ENCODE measurements around the gene PLCB3. TPM values are rescaled to one million over a fixed set of nuclear protein-coding genes. Genes with fewer than 3 reads are reported as not detected.

PLCB3 gene
- total RNA-seq, 1 experiment from 2014 or later: 45.3 TPM

DNA sequence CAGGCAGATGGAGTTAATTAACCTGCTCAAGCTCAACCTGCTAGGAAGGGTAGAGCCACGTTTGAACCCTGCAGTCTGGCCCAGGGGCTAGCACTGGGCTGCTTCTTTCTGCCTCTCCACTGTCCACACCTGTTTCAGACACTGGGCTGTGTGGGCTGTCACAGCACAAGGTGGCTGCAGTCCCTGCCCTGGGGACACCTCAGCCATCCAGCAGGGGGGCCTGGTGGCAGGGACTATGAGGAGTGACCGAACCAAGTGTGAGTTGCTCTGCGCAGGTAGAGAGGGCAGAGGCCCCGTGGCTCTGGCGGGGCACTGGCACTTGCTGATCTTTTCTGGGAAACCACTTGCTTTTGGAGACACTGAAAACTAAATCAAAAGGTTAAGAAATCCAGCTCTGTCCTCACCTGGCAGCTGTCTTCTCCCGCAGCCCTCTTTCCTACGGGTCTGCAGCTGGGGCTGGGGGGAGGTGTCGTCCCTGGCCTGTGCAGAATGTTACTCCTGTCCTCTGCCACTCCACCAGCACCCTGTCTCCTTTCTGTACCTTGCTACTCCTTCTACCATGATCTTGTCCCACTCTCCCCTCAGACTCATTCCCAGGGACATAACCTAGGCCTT is 27.4 kb downstream of the PLCB3 start:
- BruUV-seq (replicated peaks): no TSS peak
- Histone ChIP-seq H3K27me3 (replicated peaks; ENCODE audit: insufficient read depth, low read depth, low read length, poor library complexity) (no peaks in the 10 kb centered on the region), H3K4me3 (ENCODE audit: low read depth, low read length, poor library complexity, severe bottlenecking) (no peak overlapping the region), H3K36me3 (ENCODE audit: insufficient read depth, low read length, poor library complexity, severe bottlenecking) (peaks cover 16% of the 10 kb centered on the region), H3K27ac (ENCODE audit: low read depth, low read length, poor library complexity, severe bottlenecking) (no peak overlapping the region), H3K4me1 (ENCODE audit: insufficient read depth, low read length, poor library complexity, severe bottlenecking) (no peaks in the 10 kb centered on the region), H3K9me3 (ENCODE audit: low read depth, low read length, poor library complexity, severe bottlenecking) (no peaks in the 10 kb centered on the region)
- intact Hi-C loops (cut with micrococcal nuclease; ENCODE audit: unreplicated experiment): no loop called here
- no peak for TF ChIP-seq EZH2 (IDR thresholded peaks at IDR 0.05; ENCODE audit: borderline replicate concordance, low read depth, low read length, poor library complexity, severe bottlenecking)
- TF ChIP-seq, protein P1, sequence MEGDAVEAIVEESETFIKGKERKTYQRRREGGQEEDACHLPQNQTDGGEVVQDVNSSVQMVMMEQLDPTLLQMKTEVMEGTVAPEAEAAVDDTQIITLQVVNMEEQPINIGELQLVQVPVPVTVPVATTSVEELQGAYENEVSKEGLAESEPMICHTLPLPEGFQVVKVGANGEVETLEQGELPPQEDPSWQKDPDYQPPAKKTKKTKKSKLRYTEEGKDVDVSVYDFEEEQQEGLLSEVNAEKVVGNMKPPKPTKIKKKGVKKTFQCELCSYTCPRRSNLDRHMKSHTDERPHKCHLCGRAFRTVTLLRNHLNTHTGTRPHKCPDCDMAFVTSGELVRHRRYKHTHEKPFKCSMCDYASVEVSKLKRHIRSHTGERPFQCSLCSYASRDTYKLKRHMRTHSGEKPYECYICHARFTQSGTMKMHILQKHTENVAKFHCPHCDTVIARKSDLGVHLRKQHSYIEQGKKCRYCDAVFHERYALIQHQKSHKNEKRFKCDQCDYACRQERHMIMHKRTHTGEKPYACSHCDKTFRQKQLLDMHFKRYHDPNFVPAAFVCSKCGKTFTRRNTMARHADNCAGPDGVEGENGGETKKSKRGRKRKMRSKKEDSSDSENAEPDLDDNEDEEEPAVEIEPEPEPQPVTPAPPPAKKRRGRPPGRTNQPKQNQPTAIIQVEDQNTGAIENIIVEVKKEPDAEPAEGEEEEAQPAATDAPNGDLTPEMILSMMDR (conservative IDR thresholded peaks at IDR 0.05; ENCODE audit: low read depth, low read length): no peak
- CTCF ChIA-PET: interaction anchor here (0.7 kb wide), 2 partner anchors 77 to 1501 kb away, joined by 3 to 12 read pairs; no protein-coding TSS in a partner anchor
- no peak for DNase-seq (ENCODE audit: low spot score)
- POLR2A ChIA-PET (ENCODE audit: low non-redundant PET): no interaction called here

DNA sequence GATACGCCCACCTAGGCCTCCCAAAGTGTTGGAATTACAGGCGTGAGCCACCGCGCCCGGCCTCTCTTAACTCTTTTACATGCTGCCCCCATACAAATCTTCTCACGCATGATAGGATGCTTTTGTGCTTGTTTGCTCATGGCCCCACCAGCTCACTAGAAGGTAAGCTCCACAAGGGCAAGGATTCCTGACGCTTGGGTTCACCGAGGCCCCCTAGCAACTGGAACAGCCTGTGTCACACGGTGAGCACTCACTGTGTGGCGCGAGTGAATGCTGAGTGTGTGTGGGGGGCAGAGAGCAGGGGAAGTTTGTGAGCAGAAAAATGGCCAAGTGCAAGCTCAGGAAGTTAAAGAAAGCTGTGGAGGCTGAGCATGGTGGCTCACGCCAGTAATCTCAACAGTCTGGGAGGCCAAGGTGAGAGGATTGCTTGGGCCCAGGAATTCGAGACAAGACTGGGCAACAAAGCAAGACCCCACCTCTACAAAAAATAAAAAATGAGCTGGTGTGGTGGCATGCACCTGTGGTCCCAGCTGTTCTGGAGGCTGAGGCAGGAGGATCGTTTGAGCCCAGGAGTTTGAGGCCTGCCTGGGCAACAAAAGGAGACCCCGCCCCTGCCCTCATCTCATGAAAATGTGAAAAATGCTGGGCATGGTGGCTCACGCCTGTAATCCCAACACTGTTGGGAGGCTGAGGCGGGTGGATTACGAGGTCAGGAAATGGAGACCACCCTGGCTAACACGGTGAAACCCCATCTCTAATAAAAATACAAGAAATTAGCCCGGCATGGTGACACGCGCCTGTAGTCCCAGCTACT is 30.8 kb downstream of the PLCB3 start:
- no peak for DNase-seq (ENCODE audit: low spot score)
- TF ChIP-seq, protein P1 (conservative IDR thresholded peaks at IDR 0.05; ENCODE audit: low read depth, low read length): no peak
- TF ChIP-seq EZH2 (IDR thresholded peaks at IDR 0.05; ENCODE audit: borderline replicate concordance, low read depth, low read length, poor library complexity, severe bottlenecking): no peak
- H3K4me3 ChIP-seq (ENCODE audit: low read depth, low read length, poor library complexity, severe bottlenecking): no peak overlapping the region
- no peaks in the 10 kb centered on the region for H3K27me3 ChIP-seq (replicated peaks; ENCODE audit: insufficient read depth, low read depth, low read length, poor library complexity)
- peaks cover 13% of the 10 kb centered on the region for H3K4me1 ChIP-seq (ENCODE audit: insufficient read depth, low read length, poor library complexity, severe bottlenecking)
- peaks cover 16% of the 10 kb centered on the region for H3K36me3 ChIP-seq (ENCODE audit: insufficient read depth, low read length, poor library complexity, severe bottlenecking)
- no peaks in the 10 kb centered on the region for H3K9me3 ChIP-seq (ENCODE audit: low read depth, low read length, poor library complexity, severe bottlenecking)
- intact Hi-C loops (cut with micrococcal nuclease; ENCODE audit: unreplicated experiment): no loop called here
- no peak overlapping the region for H3K27ac ChIP-seq (ENCODE audit: low read depth, low read length, poor library complexity, severe bottlenecking)
- CTCF ChIA-PET: interaction anchor here (1.2 kb wide), 1 partner anchor 19 kb away, joined by 3 read pairs; no protein-coding TSS in a partner anchor
- POLR2A ChIA-PET (ENCODE audit: low non-redundant PET): no interaction called here
- no TSS peak for BruUV-seq (replicated peaks)

DNA sequence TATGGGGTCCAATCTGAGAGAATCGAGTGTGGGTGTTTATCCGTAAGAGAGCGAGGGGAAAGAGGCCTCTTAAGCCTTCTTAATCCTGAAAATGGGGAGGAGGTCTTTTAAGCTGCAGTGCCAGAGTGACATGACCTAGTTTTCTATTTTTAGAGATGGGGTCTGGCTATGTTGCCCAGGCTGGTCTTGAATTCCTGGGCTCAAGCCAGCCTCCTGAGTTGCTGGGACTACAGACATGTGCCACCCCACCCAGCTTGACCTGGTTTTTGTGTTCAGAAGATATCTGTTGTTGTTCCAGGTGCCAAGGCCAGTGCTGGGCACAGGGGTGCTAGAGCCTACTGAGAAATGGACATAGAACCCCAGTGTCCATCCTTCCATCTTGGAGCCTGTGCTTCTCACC is 31.8 kb downstream of the PLCB3 start:
- Histone ChIP-seq H3K4me3 (ENCODE audit: low read depth, low read length, poor library complexity, severe bottlenecking) (no peak overlapping the region), H3K9me3 (ENCODE audit: low read depth, low read length, poor library complexity, severe bottlenecking) (no peaks in the 10 kb centered on the region), H3K4me1 (ENCODE audit: insufficient read depth, low read length, poor library complexity, severe bottlenecking) (peaks cover 13% of the 10 kb centered on the region), H3K36me3 (ENCODE audit: insufficient read depth, low read length, poor library complexity, severe bottlenecking) (peaks cover 12% of the 10 kb centered on the region), H3K27ac (ENCODE audit: low read depth, low read length, poor library complexity, severe bottlenecking) (no peak overlapping the region), H3K27me3 (replicated peaks; ENCODE audit: insufficient read depth, low read depth, low read length, poor library complexity) (no peaks in the 10 kb centered on the region)
- TF ChIP-seq EZH2 (IDR thresholded peaks at IDR 0.05; ENCODE audit: borderline replicate concordance, low read depth, low read length, poor library complexity, severe bottlenecking): no peak
- TF ChIP-seq, protein P1 (conservative IDR thresholded peaks at IDR 0.05; ENCODE audit: low read depth, low read length): no peak
- ChIA-PET POLR2A (ENCODE audit: low non-redundant PET) (no interaction called here), CTCF (interaction anchor here (1.2 kb wide), 1 partner anchor 18 kb away, joined by 3 read pairs; no protein-coding TSS in a partner anchor)
- intact Hi-C loops (cut with micrococcal nuclease; ENCODE audit: unreplicated experiment): no loop called here
- no peak for DNase-seq (ENCODE audit: low spot score)
- no TSS peak for BruUV-seq (replicated peaks)
